ENCODE measurements around the gene WNK2.

Gene WNK2

GRCh38 chr9:93290495-93291434 is 106.8 kb downstream of the WNK2 start:
- no peak overlapping the region for H3K27ac ChIP-seq (replicated peaks)
- no peak for DNase-seq (ENCODE audit: low read depth in 1 of 2, low spot score in 1 of 2)
- no peak overlapping the region for H3K4me3 ChIP-seq (replicated peaks; ENCODE audit: insufficient read depth, low read length)
- peaks cover 2% of the 10 kb centered on the region for H3K27me3 ChIP-seq (ENCODE audit: insufficient read depth, poor library complexity, severe bottlenecking)
- TF ChIP-seq REST (IDR thresholded peaks at IDR 0.05; ENCODE audit: insufficient replicate concordance, low read depth) (no peak), GABPA (IDR thresholded peaks at IDR 0.05; ENCODE audit: low read depth) (no peak), POLR2AphosphoS5 (IDR thresholded peaks at IDR 0.05; ENCODE audit: low read depth) (no peak), CTCF (IDR thresholded peaks at IDR 0.05; ENCODE audit: insufficient read depth, low read length) (no peak), SPI1 (IDR thresholded peaks at IDR 0.05; ENCODE audit: borderline replicate concordance, low read depth) (no peak)

- H3K4me3 ChIP-seq (replicated peaks; ENCODE audit: insufficient read depth, low read length), result no peak overlapping the region
- H3K27ac ChIP-seq (replicated peaks), result no peak overlapping the region
- TF ChIP-seq GABPA (IDR thresholded peaks at IDR 0.05; ENCODE audit: low read depth) (no peak), SPI1 (IDR thresholded peaks at IDR 0.05; ENCODE audit: borderline replicate concordance, low read depth) (no peak), POLR2AphosphoS5 (IDR thresholded peaks at IDR 0.05; ENCODE audit: low read depth) (no peak), CTCF (IDR thresholded peaks at IDR 0.05; ENCODE audit: insufficient read depth, low read length) (no peak), REST (IDR thresholded peaks at IDR 0.05; ENCODE audit: insufficient replicate concordance, low read depth) (no peak)
- H3K27me3 ChIP-seq (ENCODE audit: insufficient read depth, poor library complexity, severe bottlenecking), result no peaks in the 10 kb centered on the region
- no peak for DNase-seq (ENCODE audit: low read depth in 1 of 2, low spot score in 1 of 2)
These were observed 107.8 kb downstream of the WNK2 start for GRCh38 chr9:93291536-93292287.

- Histone ChIP-seq H3K27me3 (ENCODE audit: insufficient read depth, poor library complexity, severe bottlenecking) (peaks cover 3% of the 10 kb centered on the region), H3K27ac (replicated peaks) (no peak overlapping the region)
- DNase-seq (ENCODE audit: low read depth in 1 of 2, low spot score in 1 of 2), result no peak
These were observed 108.3 kb downstream of the WNK2 start for GRCh38 chr9:93292288-93292615.

More at GRCh38 chr9:93292288-93292615, 108.3 kb downstream of the WNK2 start:
- TF ChIP-seq SPI1 (IDR thresholded peaks at IDR 0.05; ENCODE audit: borderline replicate concordance, low read depth), result no peak
- no peak for TF ChIP-seq POLR2AphosphoS5 (IDR thresholded peaks at IDR 0.05; ENCODE audit: low read depth)
- TF ChIP-seq GABPA (IDR thresholded peaks at IDR 0.05; ENCODE audit: low read depth), result no peak
- no peak for TF ChIP-seq CTCF (IDR thresholded peaks at IDR 0.05; ENCODE audit: insufficient read depth, low read length)
- no peak overlapping the region for H3K4me3 ChIP-seq (replicated peaks; ENCODE audit: insufficient read depth, low read length)

Measured in HL-60 (cell line).